HEK293 (cell line): ENCODE measurements around the gene VOPP1.

ENCODE experiments used
- ATF2 ChIP-seq: fragments of 450-650 bp; formaldehyde crosslinking; IDR thresholded peaks from 2 replicates; pipeline ENCODE4 v1.5.1; 2016; ENCODE audit warnings: missing biosample characterization, missing genetic modification characterization, low read depth
- CTCF ChIP-seq: fragments of 450-650 bp; formaldehyde crosslinking; IDR thresholded peaks from 2 replicates; pipeline ENCODE4 v1.5.1; 2016; ENCODE audit warnings: missing biosample characterization, missing genetic modification characterization
- TCF7L2 ChIP-seq: IDR thresholded peaks from 2 replicates; pipeline ENCODE4 v1.6.1; 2011; ENCODE audit warnings: low read depth, mild to moderate bottlenecking, inconsistent platforms, low read length, moderate library complexity, borderline replicate concordance
- TRIM28 ChIP-seq: IDR thresholded peaks from 2 replicates; pipeline ENCODE4 v1.6.1; 2011; ENCODE audit warnings: low read length, control low read depth, borderline replicate concordance
- YY1 ChIP-seq: fragments of 450-650 bp; formaldehyde crosslinking; IDR thresholded peaks from 2 replicates; pipeline ENCODE4 v1.5.1; 2018; ENCODE audit warnings: missing biosample characterization, missing genetic modification characterization
- ZBTB7A ChIP-seq: fragments of 450-650 bp; formaldehyde crosslinking; IDR thresholded peaks from 2 replicates; pipeline ENCODE4 v1.5.1; 2016; ENCODE audit warnings: low read depth, missing biosample characterization, missing genetic modification characterization
- ZNF837 ChIP-seq: fragments of 450-650 bp; formaldehyde crosslinking; IDR thresholded peaks from 2 replicates; pipeline ENCODE4 v1.5.1; 2016; ENCODE audit warnings: missing biosample characterization, missing genetic modification characterization
- ZXDB ChIP-seq: fragments of 450-650 bp; formaldehyde crosslinking; IDR thresholded peaks from 2 replicates; pipeline ENCODE4 v1.5.1; 2016; ENCODE audit warnings: missing biosample characterization, missing genetic modification characterization

GRCh38 chr7:55498770-55499169 is 73.5 kb downstream of the VOPP1 start:
- TF ChIP-seq CTCF (no peak), TCF7L2 (no peak), ZBTB7A (tag by site-specific recombination) (no peak), ATF2 (no peak), YY1 (tag by site-specific recombination) (no peak), ZNF837 (tag by site-specific recombination) (no peak), ZXDB (tag by site-specific recombination) (no peak), TRIM28 (no peak)
